WI38 (cell line): ENCODE measurements around the gene XYLT1.

Experiments
- H3K4me3 ChIP-seq: 2 replicates; pipeline ENCODE4 v1.5.1; 2011; ENCODE audit warnings: low read depth, mild to moderate bottlenecking, control low read depth, low read length
- TF ChIP-seq, protein P1 (sequence below): IDR thresholded peaks from 2 replicates; pipeline ENCODE4 v1.5.1; 2012; ENCODE audit warnings: low read depth, mild to moderate bottlenecking, control low read depth, low read length

Gene XYLT1

DNA sequence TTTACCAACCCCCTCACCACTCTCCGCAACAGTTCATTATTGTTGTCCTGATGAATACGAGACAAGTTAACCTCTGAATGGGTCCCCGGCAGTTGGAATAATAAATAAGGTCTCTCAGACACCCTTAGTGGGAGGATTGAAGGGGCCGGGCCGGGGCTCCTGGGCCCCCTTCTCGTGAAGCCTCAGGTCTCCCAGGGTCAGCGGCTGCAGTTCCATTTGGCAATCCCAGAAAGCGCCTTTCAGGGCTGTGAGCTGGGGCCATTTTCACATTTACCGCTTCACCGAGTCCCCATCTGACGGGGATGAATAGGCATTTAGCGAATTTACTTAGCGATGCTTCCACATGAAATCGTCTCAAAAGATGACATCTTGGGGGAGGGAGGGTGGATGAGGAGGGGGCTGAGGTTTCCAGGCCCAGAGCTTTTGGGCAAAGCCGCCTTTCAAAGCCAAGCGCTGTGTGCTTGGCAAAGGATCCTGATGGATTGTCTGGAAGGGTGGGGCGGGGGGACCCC is 309.8 kb downstream of the XYLT1 start:
- TF ChIP-seq, protein P1, sequence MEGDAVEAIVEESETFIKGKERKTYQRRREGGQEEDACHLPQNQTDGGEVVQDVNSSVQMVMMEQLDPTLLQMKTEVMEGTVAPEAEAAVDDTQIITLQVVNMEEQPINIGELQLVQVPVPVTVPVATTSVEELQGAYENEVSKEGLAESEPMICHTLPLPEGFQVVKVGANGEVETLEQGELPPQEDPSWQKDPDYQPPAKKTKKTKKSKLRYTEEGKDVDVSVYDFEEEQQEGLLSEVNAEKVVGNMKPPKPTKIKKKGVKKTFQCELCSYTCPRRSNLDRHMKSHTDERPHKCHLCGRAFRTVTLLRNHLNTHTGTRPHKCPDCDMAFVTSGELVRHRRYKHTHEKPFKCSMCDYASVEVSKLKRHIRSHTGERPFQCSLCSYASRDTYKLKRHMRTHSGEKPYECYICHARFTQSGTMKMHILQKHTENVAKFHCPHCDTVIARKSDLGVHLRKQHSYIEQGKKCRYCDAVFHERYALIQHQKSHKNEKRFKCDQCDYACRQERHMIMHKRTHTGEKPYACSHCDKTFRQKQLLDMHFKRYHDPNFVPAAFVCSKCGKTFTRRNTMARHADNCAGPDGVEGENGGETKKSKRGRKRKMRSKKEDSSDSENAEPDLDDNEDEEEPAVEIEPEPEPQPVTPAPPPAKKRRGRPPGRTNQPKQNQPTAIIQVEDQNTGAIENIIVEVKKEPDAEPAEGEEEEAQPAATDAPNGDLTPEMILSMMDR: no peak
- H3K4me3 ChIP-seq: no peak overlapping the region

DNA sequence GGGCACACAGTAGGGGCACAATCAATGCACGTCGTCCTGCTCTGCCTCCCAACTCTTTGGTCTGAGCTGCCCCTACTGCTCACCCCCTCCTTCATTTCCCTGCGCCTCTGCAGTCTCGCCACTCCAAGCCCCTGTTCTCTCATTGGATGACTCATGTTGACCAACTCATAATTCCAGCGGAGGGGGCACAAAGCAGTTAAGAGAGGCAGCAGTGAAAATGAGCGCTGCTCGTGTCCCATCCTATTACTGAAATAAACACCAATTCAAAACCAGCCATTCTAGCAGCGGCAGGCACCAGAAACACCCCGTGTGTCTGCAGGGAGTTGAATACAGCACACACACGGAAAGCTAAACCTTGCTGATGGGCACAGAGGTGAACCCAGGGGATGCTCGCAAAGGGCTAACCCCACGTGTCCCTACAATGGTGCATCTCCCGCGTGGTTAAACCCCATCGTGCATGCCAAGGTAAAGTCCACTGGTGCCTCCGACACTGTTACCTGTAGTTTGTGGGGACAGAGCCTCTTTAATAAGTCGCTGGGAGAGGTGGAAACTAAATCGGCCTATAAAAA is 310.4 kb downstream of the XYLT1 start:
- no peak overlapping the region for H3K4me3 ChIP-seq
- TF ChIP-seq, protein P1: no peak

DNA sequence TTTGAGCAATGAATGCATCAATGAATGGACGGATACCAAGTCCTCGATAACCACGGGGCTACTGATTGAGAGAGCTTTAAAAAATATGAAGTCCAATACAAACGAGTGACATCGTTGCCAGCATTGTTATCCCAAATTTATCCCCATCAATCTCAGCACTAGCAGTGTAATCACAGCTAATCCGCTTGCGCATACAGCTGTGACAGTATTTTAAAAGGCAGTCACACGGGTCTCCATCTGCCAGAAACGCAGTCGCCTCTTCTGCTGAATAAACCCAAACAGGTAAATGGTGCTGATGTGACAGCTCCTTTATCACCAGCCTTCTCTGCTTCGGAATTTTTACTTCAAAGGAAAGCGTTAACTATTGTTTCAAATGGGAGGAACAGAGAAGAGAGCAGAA is 311.1 kb downstream of the XYLT1 start:
- H3K4me3 ChIP-seq: no peak overlapping the region
- TF ChIP-seq, protein P1: no peak

DNA sequence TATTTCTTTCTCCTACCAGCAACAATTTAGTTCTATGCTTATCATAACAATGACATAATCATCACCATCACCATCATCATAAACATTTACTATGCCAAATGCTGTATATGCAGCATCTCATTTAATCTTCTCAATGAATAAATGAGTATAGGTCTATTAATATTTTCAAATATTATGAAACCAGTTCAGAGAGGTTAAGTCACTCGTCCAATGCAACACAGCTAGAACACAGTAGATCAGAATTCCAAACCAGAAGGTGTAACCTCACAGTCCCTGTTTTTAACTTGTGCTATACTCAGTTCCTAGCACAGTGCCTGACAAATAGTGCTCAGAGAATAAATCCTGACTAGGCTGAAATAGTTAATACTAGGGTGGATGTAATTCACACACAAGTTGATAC is 314.8 kb downstream of the XYLT1 start:
- TF ChIP-seq, protein P1: no peak
- H3K4me3 ChIP-seq: no peak overlapping the region

DNA sequence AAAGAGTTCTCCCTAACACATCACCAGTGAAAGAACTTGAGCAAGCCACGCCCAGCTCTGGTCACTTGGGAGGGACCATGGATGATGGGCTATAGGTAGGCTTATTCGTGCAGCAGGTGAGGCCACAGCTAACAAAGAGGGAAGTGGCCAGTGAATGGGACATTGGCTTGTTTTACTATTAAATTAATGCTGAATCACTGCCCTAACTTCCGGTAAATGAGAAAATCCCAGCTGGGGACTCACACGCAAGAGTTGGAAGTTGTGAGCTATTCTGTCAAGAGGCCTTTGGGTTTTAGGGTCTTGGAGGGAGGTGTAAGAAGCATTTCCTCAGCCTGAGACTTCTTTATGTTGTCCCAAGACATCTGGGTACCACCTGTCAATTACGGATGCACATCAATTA is 315.3 kb downstream of the XYLT1 start:
- H3K4me3 ChIP-seq: no peak overlapping the region
- TF ChIP-seq, protein P1: no peak

DNA sequence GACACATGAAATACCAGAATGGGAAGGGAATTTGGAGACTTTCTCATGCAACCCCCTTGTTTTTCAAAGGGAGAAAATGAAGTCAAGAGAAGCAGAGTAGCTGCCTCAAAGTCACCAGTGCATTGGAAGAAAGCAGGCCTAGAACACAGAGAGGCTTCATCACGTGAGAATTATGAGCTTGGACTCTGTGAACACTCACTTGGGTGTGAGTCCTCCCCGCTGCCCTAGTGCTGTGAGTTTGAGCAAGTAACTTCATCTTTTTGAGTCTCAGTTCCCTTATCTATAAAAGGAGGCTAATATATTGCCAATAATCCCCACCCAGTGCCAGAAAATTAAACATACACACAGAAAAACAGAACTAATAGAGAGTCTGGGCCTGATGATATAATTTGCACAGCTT is 315.8 kb downstream of the XYLT1 start:
- TF ChIP-seq, protein P1: no peak
- no peak overlapping the region for H3K4me3 ChIP-seq

DNA sequence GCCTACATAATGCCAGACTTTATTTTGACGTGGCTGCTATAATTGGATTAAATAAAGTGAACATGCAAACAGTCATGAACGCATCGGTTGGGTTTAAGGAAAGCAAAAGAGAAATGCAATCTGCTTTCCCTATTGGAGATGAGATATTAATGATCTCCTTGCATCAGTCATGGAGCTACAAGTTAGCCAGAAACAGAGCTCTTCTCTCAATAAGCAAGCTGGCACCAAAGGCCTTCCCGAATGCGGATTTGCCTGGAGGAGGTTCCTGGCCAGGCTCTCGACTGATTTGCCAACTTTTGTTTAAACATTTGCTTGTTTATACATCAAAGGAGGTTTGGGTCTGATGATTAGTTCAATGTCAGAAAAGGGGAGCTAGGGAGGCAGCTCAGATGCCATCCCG is 318.4 kb downstream of the XYLT1 start:
- H3K4me3 ChIP-seq: no peak overlapping the region
- TF ChIP-seq, protein P1: no peak
